Fibroblast of lung (primary cell): Measurements from ENCODE around the gene GABRG3.

ENCODE experiments used
- CTCF ChIP-seq, 2 donors: IDR thresholded peaks in 1 of 2; conservative IDR thresholded peaks in 1 of 2; 1 replicate in 1 of 2; 2 replicates in 1 of 2; pipeline ENCODE4 v1.5.1; 2011 to 2012; ENCODE audit warnings: low read length in 2 of 2, control low read depth in 1 of 2, inconsistent platforms in 1 of 2, low read depth in 1 of 2, mild to moderate bottlenecking in 1 of 2
- EZH2 ChIP-seq: IDR thresholded peaks from 2 replicates; pipeline ENCODE4 v1.5.1; 2012; ENCODE audit warnings: low read length, control low read depth, mild to moderate bottlenecking; ENCODE audit errors: missing control alignments

GRCh38 chr15:27482287-27482686 lies 511.3 kb downstream of the GABRG3 start:
- no peak for TF ChIP-seq CTCF (conservative IDR thresholded peaks at IDR 0.05 in 1 of 2, IDR thresholded peaks at IDR 0.05 in 1 of 2; ENCODE audit: low read depth in 1 of 2, low read length in 2 of 2)
- no peak for TF ChIP-seq EZH2
